Measurements from ENCODE around the gene MYADML2. TPM values are rescaled to one million over a fixed set of nuclear protein-coding genes. Genes with fewer than 3 reads are reported as not detected.

MYADML2 gene
- total RNA-seq, 2 experiments from 2014 or later = not detected

DNA sequence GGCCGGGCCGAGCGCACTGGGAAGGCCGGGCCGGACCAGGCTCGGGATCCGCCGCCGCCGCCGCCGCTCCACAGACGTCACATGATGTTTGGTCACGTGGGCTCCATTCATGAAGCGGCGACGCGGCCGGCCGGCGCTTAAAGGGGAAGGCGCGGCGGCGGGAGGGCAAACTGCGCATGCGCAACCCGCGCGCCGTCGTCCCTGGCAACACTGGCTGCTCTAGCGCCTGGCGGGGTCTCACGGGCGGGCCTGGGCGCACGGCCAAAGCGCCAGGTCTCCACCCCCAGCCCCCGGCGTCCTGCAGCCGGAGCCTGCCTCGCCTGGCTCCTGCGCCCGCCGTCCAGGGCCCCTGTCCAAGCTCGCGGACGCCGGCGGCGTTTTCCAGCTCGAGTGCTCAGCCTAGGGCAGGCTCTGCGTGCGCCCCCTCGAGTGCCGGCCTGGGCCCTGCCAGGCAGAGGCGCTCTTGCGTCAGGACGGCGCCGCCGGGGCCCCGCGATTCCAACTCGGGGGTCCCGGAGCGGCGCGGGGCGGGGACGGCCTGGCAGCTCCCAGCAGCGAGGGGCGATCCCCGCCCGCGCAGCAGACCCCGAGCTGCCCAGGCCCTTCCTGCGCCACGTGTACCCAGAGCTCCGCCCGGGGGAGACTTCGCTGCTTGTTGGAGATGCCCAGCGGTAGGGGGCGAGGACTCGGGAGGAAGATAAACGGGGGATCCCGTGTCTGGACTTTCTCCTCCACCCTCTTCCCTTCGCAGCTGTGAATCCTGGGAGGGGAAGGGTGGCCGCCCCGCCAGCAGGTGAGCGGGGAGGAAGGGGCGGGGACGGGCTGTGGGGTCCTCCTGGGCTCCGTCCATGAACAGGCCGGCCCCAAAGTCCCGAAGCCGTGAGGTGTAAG is 19.1 kb downstream of the MYADML2 start, which contains the start of gene MAFG:
Gene MAFG (minus strand): TSS at position 83 of the 891 bp plus-strand sequence. CDS start 4,550 bp downstream, outside the sequence.
- ChIA-PET POLR2A (interaction anchor here (0.5 to 7.6 kb wide), 12 partner anchors 7 to 226 kb away, joined by 3 to 62 read pairs (median 6); partner anchors contain the start of genes ANAPC11, ARHGDIA, DCXR and MCRIP1), CTCF (interaction anchor here (0.7 to 2.7 kb wide), 9 partner anchors 9 to 110 kb away, joined by 3 to 13 read pairs (median 3); partner anchors contain the start of gene DCXR)
- peak; percentile 91 for DNase-seq
- Mint-ChIP-seq H3K27me3 (peaks cover 4% of the 10 kb centered on the region), H3K9me3 (no peaks in the 10 kb centered on the region), H3K4me3 (peak within 1 kb of the TSS; percentile 91), H3K36me3 (ENCODE audit: low read depth) (peaks cover 7% of the 10 kb centered on the region), H3K4me1 (peaks cover 35% of the 10 kb centered on the region), H3K27ac (peak within 1 kb of the TSS; percentile 94)

GRCh38 chr17:81927152-81927652 is 19.8 kb downstream of the MYADML2 start:
- Mint-ChIP-seq H3K4me3 (peak overlapping the region; percentile 61), H3K27me3 (peaks cover 4% of the 10 kb centered on the region), H3K36me3 (ENCODE audit: low read depth) (peaks cover 11% of the 10 kb centered on the region), H3K27ac (peak overlapping the region; percentile 64), H3K9me3 (no peaks in the 10 kb centered on the region), H3K4me1 (peaks cover 38% of the 10 kb centered on the region)
- POLR2A ChIA-PET = interaction anchor here (0.5 to 7.6 kb wide), 18 partner anchors 8 to 225 kb away, joined by 3 to 62 read pairs (median 4); partner anchors contain the start of genes ANAPC11, ARHGDIA, DCXR and FASN
- no peak for DNase-seq
- CTCF ChIA-PET = interaction anchor here (0.7 to 2.7 kb wide), 9 partner anchors 9 to 111 kb away, joined by 3 to 13 read pairs (median 3); partner anchors contain the start of gene DCXR

- peaks cover 13% of the 10 kb centered on the region for H3K36me3 Mint-ChIP-seq (ENCODE audit: low read depth)
- POLR2A ChIA-PET = interaction anchor here (0.8 to 7.6 kb wide), 19 partner anchors 9 to 523 kb away, joined by 3 to 62 read pairs (median 4); partner anchors contain the start of genes ARHGDIA, ARL16, CENPX and DCXR
- H3K4me3 Mint-ChIP-seq = peak overlapping the region; percentile 91
- H3K27me3 Mint-ChIP-seq = peaks cover 4% of the 10 kb centered on the region
- peak overlapping the region; percentile 94 for H3K27ac Mint-ChIP-seq
- CTCF ChIA-PET = interaction anchor here (0.8 to 2.7 kb wide), 5 partner anchors 10 to 111 kb away, joined by 3 to 13 read pairs (median 5); partner anchors contain the start of gene DCXR
- peaks cover 39% of the 10 kb centered on the region for H3K4me1 Mint-ChIP-seq
- H3K9me3 Mint-ChIP-seq = no peaks in the 10 kb centered on the region
- DNase-seq = peak; percentile 65
These were observed 20.4 kb downstream of the MYADML2 start for GRCh38 chr17:81926451-81927151.

GRCh38 chr17:81925860-81926450 is 21.1 kb downstream of the MYADML2 start:
- POLR2A ChIA-PET = interaction anchor here (0.7 to 7.6 kb wide), 17 partner anchors 9 to 523 kb away, joined by 3 to 62 read pairs (median 4); partner anchors contain the start of genes ARHGDIA, ARL16, CENPX and DCXR
- Mint-ChIP-seq H3K4me1 (peaks cover 42% of the 10 kb centered on the region), H3K4me3 (peak overlapping the region; percentile 91), H3K36me3 (ENCODE audit: low read depth) (peaks cover 16% of the 10 kb centered on the region), H3K27ac (peak overlapping the region; percentile 94), H3K9me3 (no peaks in the 10 kb centered on the region), H3K27me3 (peaks cover 4% of the 10 kb centered on the region)
- CTCF ChIA-PET = interaction anchor here (0.8 to 2.7 kb wide), 6 partner anchors 9 to 112 kb away, joined by 3 to 13 read pairs (median 4); partner anchors contain the start of genes DCXR and P4HB
- no peak for DNase-seq

DNA sequence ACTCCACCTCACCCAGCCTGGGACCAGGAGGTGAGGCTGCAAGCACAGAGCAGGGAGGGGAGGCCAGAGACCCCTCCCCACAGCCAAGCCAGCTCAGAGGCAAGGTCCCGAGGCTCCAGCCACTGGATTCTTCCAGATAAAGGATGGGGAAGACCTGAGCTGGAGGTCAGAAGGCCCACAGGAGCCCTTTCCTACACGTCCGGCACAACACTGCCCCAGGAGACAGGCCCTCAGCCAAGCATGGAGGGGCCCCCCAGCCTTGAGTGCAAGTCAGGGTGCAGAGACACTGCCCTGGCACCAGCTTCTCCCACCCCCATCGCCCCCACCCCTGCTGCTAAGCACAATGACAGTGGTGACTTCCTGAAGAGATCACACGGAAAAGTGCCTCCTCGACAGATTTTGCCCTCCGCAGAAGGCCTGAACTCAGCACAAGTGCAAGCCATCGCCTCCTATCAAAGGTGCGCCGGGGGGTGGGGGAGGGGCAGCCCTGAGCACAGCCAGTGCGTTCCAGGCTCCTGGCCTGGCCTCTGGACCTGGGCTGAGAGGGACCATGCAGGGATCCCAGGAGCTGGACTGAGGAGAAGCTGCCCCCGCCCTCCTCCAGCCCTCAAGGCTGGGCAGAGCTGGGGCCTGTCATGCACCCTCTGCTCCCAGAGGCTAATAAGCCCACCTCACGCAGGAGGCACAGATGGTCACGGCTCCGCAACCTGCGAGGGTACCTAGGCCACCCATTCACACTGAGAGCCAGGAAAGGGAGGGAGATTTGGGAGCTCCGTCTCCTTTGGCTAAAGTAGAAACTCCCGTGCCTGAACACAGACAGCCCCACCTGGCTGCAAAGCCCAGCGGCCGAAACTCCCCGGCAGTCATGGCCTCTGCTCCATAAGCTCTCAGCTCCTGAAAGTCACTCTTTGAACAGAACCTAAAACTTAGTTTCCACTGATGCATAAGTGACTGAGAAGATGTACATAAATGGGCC is 22.2 kb downstream of the MYADML2 start:
- peak overlapping the region; percentile 59 for H3K4me3 Mint-ChIP-seq
- CTCF ChIA-PET = interaction anchor here (0.9 to 1.7 kb wide), 3 partner anchors 35 to 64 kb away, joined by 3 to 6 read pairs (median 5); partner anchors contain the start of genes NOTUM and P4HB
- no peaks in the 10 kb centered on the region for H3K9me3 Mint-ChIP-seq
- DNase-seq = peak; percentile 57
- peaks cover 20% of the 10 kb centered on the region for H3K36me3 Mint-ChIP-seq (ENCODE audit: low read depth)
- H3K27me3 Mint-ChIP-seq = peaks cover 4% of the 10 kb centered on the region
- peaks cover 43% of the 10 kb centered on the region for H3K4me1 Mint-ChIP-seq
- POLR2A ChIA-PET = interaction anchor here (0.7 to 7.6 kb wide), 12 partner anchors 8 to 525 kb away, joined by 3 to 62 read pairs (median 4); partner anchors contain the start of genes ANAPC11, ARHGDIA, ARL16 and HGS
- peak overlapping the region; percentile 94 for H3K27ac Mint-ChIP-seq

DNA sequence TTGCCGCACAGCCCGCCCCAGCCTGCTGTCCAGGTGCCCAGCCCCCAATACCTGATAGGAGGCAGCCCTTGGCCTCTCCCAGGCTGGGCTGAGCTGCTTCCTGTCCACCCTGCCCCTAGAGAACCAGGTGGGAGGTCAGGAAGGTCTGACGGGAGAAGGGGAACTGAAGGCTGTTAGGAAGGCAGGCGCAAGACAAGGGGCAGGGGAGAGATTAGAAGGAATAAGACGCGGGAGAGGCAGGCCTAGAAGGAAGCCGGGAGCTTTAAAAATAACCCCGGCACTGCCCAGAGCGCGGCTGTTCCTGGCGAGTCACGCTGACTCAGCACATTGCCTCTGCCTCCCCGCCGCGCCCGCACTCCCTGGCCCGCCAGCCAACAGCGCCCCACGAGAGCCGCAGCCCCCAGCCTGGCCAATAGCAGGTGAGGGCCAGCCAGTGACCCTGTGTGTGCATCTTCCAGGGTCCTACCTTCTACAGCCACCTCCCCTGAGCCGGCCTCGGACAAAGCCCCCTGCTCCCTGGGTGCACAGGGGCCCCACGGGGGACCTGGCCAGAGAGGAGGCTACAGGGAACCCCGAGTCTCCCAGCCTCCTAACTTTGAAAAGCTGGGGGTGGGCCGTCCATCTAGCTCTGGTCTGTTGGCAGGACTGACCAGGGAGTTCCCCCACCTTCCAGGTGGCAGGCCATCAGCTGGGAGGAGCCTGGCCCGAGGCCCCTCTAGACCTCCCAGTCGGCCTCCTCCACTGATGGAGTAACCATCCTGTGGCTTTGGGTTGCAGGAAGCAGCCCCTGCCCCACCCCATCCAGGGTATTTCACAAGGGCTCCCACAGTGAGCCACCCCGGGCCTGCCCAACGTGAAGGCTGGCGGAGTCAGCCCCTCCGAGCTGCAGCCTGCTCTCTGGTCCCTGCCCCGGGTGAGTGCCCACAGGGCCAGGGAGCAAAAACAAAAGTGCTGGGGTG is 23.5 kb downstream of the MYADML2 start:
- no peak for DNase-seq
- H3K27me3 Mint-ChIP-seq = peaks cover under 1% of the 10 kb centered on the region
- H3K27ac Mint-ChIP-seq = peak overlapping the region; percentile 83
- ChIA-PET CTCF (interaction anchor here (1.7 kb wide), 1 partner anchor 54 kb away, joined by 6 read pairs; no protein-coding TSS in a partner anchor), POLR2A (interaction anchor here (0.7 to 7.6 kb wide), 9 partner anchors 11 to 221 kb away, joined by 3 to 62 read pairs (median 4); partner anchors contain the start of genes ANAPC11, ARHGDIA, FASN and MRPL12)
- H3K36me3 Mint-ChIP-seq (ENCODE audit: low read depth) = peaks cover 30% of the 10 kb centered on the region
- H3K9me3 Mint-ChIP-seq = no peaks in the 10 kb centered on the region
- H3K4me1 Mint-ChIP-seq = peaks cover 51% of the 10 kb centered on the region
- peak overlapping the region; percentile 59 for H3K4me3 Mint-ChIP-seq

GRCh38 chr17:81922566-81923301 is 24.3 kb downstream of the MYADML2 start:
- ChIA-PET CTCF (no interaction called here), POLR2A (interaction anchor here (1.0 to 7.6 kb wide), 2 partner anchors 22 to 52 kb away, joined by 3 to 62 read pairs; partner anchors contain the start of gene ARHGDIA)
- H3K4me1 Mint-ChIP-seq = peaks cover 58% of the 10 kb centered on the region
- no peaks in the 10 kb centered on the region for H3K27me3 Mint-ChIP-seq
- no peaks in the 10 kb centered on the region for H3K9me3 Mint-ChIP-seq
- H3K4me3 Mint-ChIP-seq = no peak overlapping the region
- H3K36me3 Mint-ChIP-seq (ENCODE audit: low read depth) = peaks cover 35% of the 10 kb centered on the region
- no peak overlapping the region for H3K27ac Mint-ChIP-seq
- DNase-seq = no peak

GRCh38 chr17:81921996-81922565 is 25.0 kb downstream of the MYADML2 start:
- Mint-ChIP-seq H3K4me3 (no peak overlapping the region), H3K9me3 (no peaks in the 10 kb centered on the region), H3K27ac (no peak overlapping the region), H3K27me3 (no peaks in the 10 kb centered on the region), H3K36me3 (ENCODE audit: low read depth) (peaks cover 38% of the 10 kb centered on the region), H3K4me1 (peaks cover 62% of the 10 kb centered on the region)
- ChIA-PET CTCF (no interaction called here), POLR2A (interaction anchor here (0.9 to 7.6 kb wide), 3 partner anchors 9 to 51 kb away, joined by 3 to 62 read pairs (median 3); partner anchors contain the start of genes ARHGDIA and NPB)
- no peak for DNase-seq

DNA sequence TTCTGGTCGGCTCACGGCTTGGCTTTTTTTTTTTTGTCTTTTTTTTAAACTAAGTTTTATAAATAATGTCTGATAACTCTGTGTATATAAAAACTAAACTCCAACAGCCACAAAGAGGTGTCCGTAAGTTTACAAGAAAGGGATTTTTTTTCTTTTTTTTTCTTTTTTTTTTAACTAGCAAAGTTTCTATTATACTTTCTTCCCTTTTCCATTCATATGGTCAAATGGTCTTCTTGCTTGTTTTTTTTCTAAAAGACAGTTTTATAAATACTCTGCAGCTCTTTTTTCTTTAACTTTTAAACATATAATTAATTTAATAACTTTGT is 25.5 kb downstream of the MYADML2 start:
- DNase-seq = no peak
- peaks cover 66% of the 10 kb centered on the region for H3K4me1 Mint-ChIP-seq
- peaks cover 41% of the 10 kb centered on the region for H3K36me3 Mint-ChIP-seq (ENCODE audit: low read depth)
- ChIA-PET POLR2A (interaction anchor here (0.9 to 1.1 kb wide), 2 partner anchors 8 to 20 kb away, joined by 3 read pairs; partner anchors contain the start of gene NPB), CTCF (no interaction called here)
- no peaks in the 10 kb centered on the region for H3K27me3 Mint-ChIP-seq
- H3K4me3 Mint-ChIP-seq = no peak overlapping the region
- no peaks in the 10 kb centered on the region for H3K9me3 Mint-ChIP-seq
- no peak overlapping the region for H3K27ac Mint-ChIP-seq

All from activated CD4-positive, alpha-beta memory T cell treated with anti-CD3 and anti-CD28 coated beads, Interleukin-2, amount 10 ng/mL, durations not matched to agents 7 days and 5 days (primary cell).